ENCODE measurements around the gene DIP2B.

DNA sequence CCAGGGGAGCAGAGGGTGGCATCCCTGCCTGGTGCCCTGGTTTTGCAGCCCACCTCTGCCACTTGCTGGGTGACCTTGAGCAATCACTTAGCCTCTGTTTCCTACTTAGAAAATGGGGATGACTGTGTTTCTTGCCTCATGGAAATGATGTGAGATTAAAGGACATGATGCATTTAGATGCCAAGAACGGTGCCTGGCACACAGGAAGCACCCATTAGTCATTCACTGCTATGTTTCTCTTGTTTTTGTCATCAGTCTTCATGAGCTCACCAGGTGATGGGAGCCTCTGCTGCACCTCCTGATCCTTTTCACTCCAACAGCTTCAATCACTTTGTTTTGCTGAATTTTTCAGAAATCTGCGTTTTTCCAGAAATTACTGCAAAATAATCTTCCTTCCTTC is 235.5 kb downstream of the DIP2B start:
- TF ChIP-seq, protein P1, sequence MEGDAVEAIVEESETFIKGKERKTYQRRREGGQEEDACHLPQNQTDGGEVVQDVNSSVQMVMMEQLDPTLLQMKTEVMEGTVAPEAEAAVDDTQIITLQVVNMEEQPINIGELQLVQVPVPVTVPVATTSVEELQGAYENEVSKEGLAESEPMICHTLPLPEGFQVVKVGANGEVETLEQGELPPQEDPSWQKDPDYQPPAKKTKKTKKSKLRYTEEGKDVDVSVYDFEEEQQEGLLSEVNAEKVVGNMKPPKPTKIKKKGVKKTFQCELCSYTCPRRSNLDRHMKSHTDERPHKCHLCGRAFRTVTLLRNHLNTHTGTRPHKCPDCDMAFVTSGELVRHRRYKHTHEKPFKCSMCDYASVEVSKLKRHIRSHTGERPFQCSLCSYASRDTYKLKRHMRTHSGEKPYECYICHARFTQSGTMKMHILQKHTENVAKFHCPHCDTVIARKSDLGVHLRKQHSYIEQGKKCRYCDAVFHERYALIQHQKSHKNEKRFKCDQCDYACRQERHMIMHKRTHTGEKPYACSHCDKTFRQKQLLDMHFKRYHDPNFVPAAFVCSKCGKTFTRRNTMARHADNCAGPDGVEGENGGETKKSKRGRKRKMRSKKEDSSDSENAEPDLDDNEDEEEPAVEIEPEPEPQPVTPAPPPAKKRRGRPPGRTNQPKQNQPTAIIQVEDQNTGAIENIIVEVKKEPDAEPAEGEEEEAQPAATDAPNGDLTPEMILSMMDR (conservative IDR thresholded peaks at IDR 0.05): no peak
- no peak for TF ChIP-seq EZH2 (IDR thresholded peaks at IDR 0.05; ENCODE audit: low read depth)

Measured in PC-9 (cell line).